Measurements from ENCODE around the gene ZNF497. TPM values are rescaled to one million over a fixed set of nuclear protein-coding genes. Genes with fewer than 3 reads are reported as not detected.

The ZNF497 gene
- total and polyA plus RNA-seq, 2 donors: 0.94 to 1.3 TPM

GRCh38 chr19:58400916-58401839, 38.6 kb upstream of the ZNF497 start:
- Histone ChIP-seq H3K27me3 (ENCODE audit: control insufficient read depth in 2 of 2, insufficient read depth in 1 of 2, low read length in 1 of 2) (peaks cover 17 to 26% of the 10 kb centered on the region in 2 donors), H3K4me3 (ENCODE audit: low read length in 2 of 2) (peak overlapping the region; percentile 55 to 60), H3K27ac (ENCODE audit: low read depth in 1 of 2, low read length in 1 of 2) (peak overlapping the region; percentile 68 to 87), H3K4me1 (ENCODE audit: control insufficient read depth in 2 of 2, insufficient read depth in 2 of 2, low read length in 2 of 2) (peaks cover 11% of the 10 kb centered on the region in 2 donors), H3K36me3 (ENCODE audit: control insufficient read depth in 2 of 2, insufficient read depth in 2 of 2, low read length in 1 of 2) (no peaks in the 10 kb centered on the region), H3K9me3 (ENCODE audit: control insufficient read depth in 2 of 2, insufficient read depth in 1 of 2, low read length in 1 of 2) (no peaks in the 10 kb centered on the region)
- peak; percentile 97 to 100 (median 100) for DNase-seq (ENCODE audit: low read depth in 6 of 9, low spot score in 9 of 9)
- WGBS: 5% methylated on average over 80 of the region's 80 CpGs

GRCh38 chr19:58400316-58400915, 37.9 kb upstream of the ZNF497 start:
- WGBS: 75% methylated on average over 18 of the region's 18 CpGs
- H3K9me3 ChIP-seq (ENCODE audit: control insufficient read depth in 2 of 2, insufficient read depth in 1 of 2, low read length in 1 of 2): no peaks in the 10 kb centered on the region
- peak overlapping the region; percentile 22 to 43 for H3K4me3 ChIP-seq (ENCODE audit: low read length in 2 of 2)
- no peak for DNase-seq (ENCODE audit: low read depth in 6 of 9, low spot score in 9 of 9)
- H3K27me3 ChIP-seq (ENCODE audit: control insufficient read depth in 2 of 2, insufficient read depth in 1 of 2, low read length in 1 of 2): peaks cover 25 to 34% of the 10 kb centered on the region in 2 donors
- H3K27ac ChIP-seq (ENCODE audit: low read depth in 1 of 2, low read length in 1 of 2): no peak overlapping the region
- peaks cover 11% of the 10 kb centered on the region in 2 donors for H3K4me1 ChIP-seq (ENCODE audit: control insufficient read depth in 2 of 2, insufficient read depth in 2 of 2, low read length in 2 of 2)
- peaks cover 0 to 2% of the 10 kb centered on the region in 2 donors for H3K36me3 ChIP-seq (ENCODE audit: control insufficient read depth in 2 of 2, insufficient read depth in 2 of 2, low read length in 1 of 2)

- Histone ChIP-seq H3K27ac (ENCODE audit: low read depth in 1 of 2, low read length in 1 of 2) (no peak overlapping the region), H3K4me1 (ENCODE audit: control insufficient read depth in 2 of 2, insufficient read depth in 2 of 2, low read length in 2 of 2) (peaks cover 11% of the 10 kb centered on the region in 2 donors), H3K4me3 (ENCODE audit: low read length in 2 of 2) (no peak overlapping the region), H3K27me3 (ENCODE audit: control insufficient read depth in 2 of 2, insufficient read depth in 1 of 2, low read length in 1 of 2) (peaks cover 27 to 39% of the 10 kb centered on the region in 2 donors), H3K36me3 (ENCODE audit: control insufficient read depth in 2 of 2, insufficient read depth in 2 of 2, low read length in 1 of 2) (peaks cover 4 to 7% of the 10 kb centered on the region in 2 donors), H3K9me3 (ENCODE audit: control insufficient read depth in 2 of 2, insufficient read depth in 1 of 2, low read length in 1 of 2) (no peaks in the 10 kb centered on the region)
- 98% methylated on average over 3 of the region's 3 CpGs for WGBS
- DNase-seq (ENCODE audit: low read depth in 6 of 9, low spot score in 9 of 9): no peak
These were observed 37.4 kb upstream of the ZNF497 start for GRCh38 chr19:58399903-58400302.

- no peak overlapping the region for H3K27ac ChIP-seq (ENCODE audit: low read depth in 1 of 2, low read length in 1 of 2)
- peaks cover 11% of the 10 kb centered on the region in 2 donors for H3K4me1 ChIP-seq (ENCODE audit: control insufficient read depth in 2 of 2, insufficient read depth in 2 of 2, low read length in 2 of 2)
- peaks cover 18 to 20% of the 10 kb centered on the region in 2 donors for H3K36me3 ChIP-seq (ENCODE audit: control insufficient read depth in 2 of 2, insufficient read depth in 2 of 2, low read length in 1 of 2)
- H3K27me3 ChIP-seq (ENCODE audit: control insufficient read depth in 2 of 2, insufficient read depth in 1 of 2, low read length in 1 of 2): peaks cover 27 to 39% of the 10 kb centered on the region in 2 donors
- no peak for DNase-seq (ENCODE audit: low read depth in 6 of 9, low spot score in 9 of 9)
- H3K4me3 ChIP-seq (ENCODE audit: low read length in 2 of 2): no peak overlapping the region
- WGBS: 96% methylated on average over 6 of the region's 6 CpGs
- H3K9me3 ChIP-seq (ENCODE audit: control insufficient read depth in 2 of 2, insufficient read depth in 1 of 2, low read length in 1 of 2): no peaks in the 10 kb centered on the region
These were observed 36.0 kb upstream of the ZNF497 start for GRCh38 chr19:58398545-58398944.

GRCh38 chr19:58398087-58398486, 35.5 kb upstream of the ZNF497 start:
- H3K27me3 ChIP-seq (ENCODE audit: control insufficient read depth in 2 of 2, insufficient read depth in 1 of 2, low read length in 1 of 2): peaks cover 27 to 39% of the 10 kb centered on the region in 2 donors
- H3K9me3 ChIP-seq (ENCODE audit: control insufficient read depth in 2 of 2, insufficient read depth in 1 of 2, low read length in 1 of 2): no peaks in the 10 kb centered on the region
- H3K27ac ChIP-seq (ENCODE audit: low read depth in 1 of 2, low read length in 1 of 2): no peak overlapping the region
- DNase-seq (ENCODE audit: low read depth in 6 of 9, low spot score in 9 of 9): no peak
- H3K4me3 ChIP-seq (ENCODE audit: low read length in 2 of 2): no peak overlapping the region
- 86% methylated on average over 4 of the region's 4 CpGs for WGBS
- peaks cover 11% of the 10 kb centered on the region in 2 donors for H3K4me1 ChIP-seq (ENCODE audit: control insufficient read depth in 2 of 2, insufficient read depth in 2 of 2, low read length in 2 of 2)
- H3K36me3 ChIP-seq (ENCODE audit: control insufficient read depth in 2 of 2, insufficient read depth in 2 of 2, low read length in 1 of 2): peaks cover 22 to 25% of the 10 kb centered on the region in 2 donors

GRCh38 chr19:58397533-58398037, 35.0 kb upstream of the ZNF497 start:
- H3K27me3 ChIP-seq (ENCODE audit: control insufficient read depth in 2 of 2, insufficient read depth in 1 of 2, low read length in 1 of 2): peaks cover 27 to 39% of the 10 kb centered on the region in 2 donors
- H3K27ac ChIP-seq (ENCODE audit: low read depth in 1 of 2, low read length in 1 of 2): no peak overlapping the region
- peaks cover 27 to 30% of the 10 kb centered on the region in 2 donors for H3K36me3 ChIP-seq (ENCODE audit: control insufficient read depth in 2 of 2, insufficient read depth in 2 of 2, low read length in 1 of 2)
- WGBS: 88% methylated on average over 7 of the region's 7 CpGs
- no peaks in the 10 kb centered on the region for H3K9me3 ChIP-seq (ENCODE audit: control insufficient read depth in 2 of 2, insufficient read depth in 1 of 2, low read length in 1 of 2)
- no peak overlapping the region for H3K4me3 ChIP-seq (ENCODE audit: low read length in 2 of 2)
- H3K4me1 ChIP-seq (ENCODE audit: control insufficient read depth in 2 of 2, insufficient read depth in 2 of 2, low read length in 2 of 2): peaks cover 11% of the 10 kb centered on the region in 2 donors
- no peak for DNase-seq (ENCODE audit: low read depth in 6 of 9, low spot score in 9 of 9)

- Histone ChIP-seq H3K27me3 (ENCODE audit: control insufficient read depth in 2 of 2, insufficient read depth in 1 of 2, low read length in 1 of 2) (peaks cover 27 to 39% of the 10 kb centered on the region in 2 donors), H3K36me3 (ENCODE audit: control insufficient read depth in 2 of 2, insufficient read depth in 2 of 2, low read length in 1 of 2) (peaks cover 28 to 34% of the 10 kb centered on the region in 2 donors), H3K4me1 (ENCODE audit: control insufficient read depth in 2 of 2, insufficient read depth in 2 of 2, low read length in 2 of 2) (peaks cover 8 to 9% of the 10 kb centered on the region in 2 donors), H3K27ac (ENCODE audit: low read depth in 1 of 2, low read length in 1 of 2) (no peak overlapping the region), H3K9me3 (ENCODE audit: control insufficient read depth in 2 of 2, insufficient read depth in 1 of 2, low read length in 1 of 2) (no peaks in the 10 kb centered on the region), H3K4me3 (ENCODE audit: low read length in 2 of 2) (peak overlapping the region in 1 of 2 donors; percentile 16)
- no peak for DNase-seq (ENCODE audit: low read depth in 6 of 9, low spot score in 9 of 9)
- WGBS: 41% methylated on average over 58 of the region's 58 CpGs
These were observed 34.4 kb upstream of the ZNF497 start for GRCh38 chr19:58396691-58397532.

- no peak for DNase-seq (ENCODE audit: low read depth in 6 of 9, low spot score in 9 of 9)
- Histone ChIP-seq H3K36me3 (ENCODE audit: control insufficient read depth in 2 of 2, insufficient read depth in 2 of 2, low read length in 1 of 2) (peaks cover 29 to 34% of the 10 kb centered on the region in 2 donors), H3K27me3 (ENCODE audit: control insufficient read depth in 2 of 2, insufficient read depth in 1 of 2, low read length in 1 of 2) (peaks cover 27 to 39% of the 10 kb centered on the region in 2 donors), H3K4me3 (ENCODE audit: low read length in 2 of 2) (peak overlapping the region in 1 of 2 donors; percentile 16), H3K9me3 (ENCODE audit: control insufficient read depth in 2 of 2, insufficient read depth in 1 of 2, low read length in 1 of 2) (no peaks in the 10 kb centered on the region), H3K4me1 (ENCODE audit: control insufficient read depth in 2 of 2, insufficient read depth in 2 of 2, low read length in 2 of 2) (peaks cover 7% of the 10 kb centered on the region in 2 donors), H3K27ac (ENCODE audit: low read depth in 1 of 2, low read length in 1 of 2) (no peak overlapping the region)
- WGBS: 11% methylated on average over 75 of the region's 75 CpGs
These were observed 33.6 kb upstream of the ZNF497 start for GRCh38 chr19:58395979-58396627.

Data from thymus (tissue), 11 donors.